ENCODE results near the gene STON2.
"Not testable (repeated sequence)": the region's sequence is repeated elsewhere in the genome, so short reads cannot be mapped to it uniquely, and the experiment has no call there.

Gene STON2

GRCh38 chr14:81400202-81400678 is at the start of gene STON2:
Gene STON2 (minus strand): TSS chr14:81400324. CDS start chr14:81398382, 1,942 bp downstream.
- DNase-seq (ENCODE audit: low spot score): peak; percentile 28

GRCh38 chr14:81449576-81449975 is 49.5 kb upstream of the STON2 start:
- DNase-seq (ENCODE audit: low spot score): no peak

- peak; percentile 24 for DNase-seq (ENCODE audit: low spot score)
These were observed 49.0 kb upstream of the STON2 start for GRCh38 chr14:81449114-81449513.

GRCh38 chr14:81447021-81447764 is 47.1 kb upstream of the STON2 start:
- no peak for DNase-seq (ENCODE audit: low spot score)

GRCh38 chr14:81446279-81447007 is 46.3 kb upstream of the STON2 start:
- no peak for DNase-seq (ENCODE audit: low spot score)

GRCh38 chr14:81441626-81442134 is 41.6 kb upstream of the STON2 start:
- no peak for DNase-seq (ENCODE audit: low spot score)

GRCh38 chr14:81440041-81440440 is 39.9 kb upstream of the STON2 start:
- DNase-seq (ENCODE audit: low spot score): no peak

- no peak for DNase-seq (ENCODE audit: low spot score)
These were observed 37.1 kb upstream of the STON2 start for GRCh38 chr14:81437244-81437643.

GRCh38 chr14:81436296-81437138 is 36.4 kb upstream of the STON2 start:
- DNase-seq (ENCODE audit: low spot score): peak; percentile 65

- peak; percentile 81 for DNase-seq (ENCODE audit: low spot score)
These were observed 35.5 kb upstream of the STON2 start for GRCh38 chr14:81435391-81436295.

GRCh38 chr14:81435048-81435390 is 34.9 kb upstream of the STON2 start:
- no peak for DNase-seq (ENCODE audit: low spot score)

- DNase-seq (ENCODE audit: low spot score): no peak
These were observed 34.1 kb upstream of the STON2 start for GRCh38 chr14:81434230-81434629.

GRCh38 chr14:81433378-81433777 is 33.3 kb upstream of the STON2 start:
- no peak for DNase-seq (ENCODE audit: low spot score)

- no peak for DNase-seq (ENCODE audit: low spot score)
These were observed 32.1 kb upstream of the STON2 start for GRCh38 chr14:81432219-81432661.

- DNase-seq (ENCODE audit: low spot score): peak; percentile 22
These were observed 30.1 kb upstream of the STON2 start for GRCh38 chr14:81430235-81430634.

- not testable (repeated sequence) for DNase-seq (ENCODE audit: low spot score)
These were observed 29.6 kb upstream of the STON2 start for GRCh38 chr14:81429749-81430148.

GRCh38 chr14:81429028-81429427 is 28.9 kb upstream of the STON2 start:
- DNase-seq (ENCODE audit: low spot score): no peak

GRCh38 chr14:81427348-81428058 is 27.4 kb upstream of the STON2 start:
- DNase-seq (ENCODE audit: low spot score): no peak

GRCh38 chr14:81423504-81423903 is 23.4 kb upstream of the STON2 start:
- DNase-seq (ENCODE audit: low spot score): peak; percentile 55

- no peak for DNase-seq (ENCODE audit: low spot score)
These were observed 18.1 kb upstream of the STON2 start for GRCh38 chr14:81418057-81418790.
